GM18951 (cell line): ENCODE data around the gene FFAR3.
"Not testable (repeated sequence)": the region's sequence is repeated elsewhere in the genome, so short reads cannot be mapped to it uniquely, and the experiment has no call there.

Source experiments
- POLR2A ChIP-seq: IDR thresholded peaks from 4 replicates; pipeline ENCODE4 v1.6.1; 2011; ENCODE audit warnings: mild to moderate bottlenecking; ENCODE audit not compliant: insufficient read length, insufficient read depth; ENCODE audit errors: extremely low read depth
- in situ Hi-C: fragments of 300-500 bp; cut with MboI; formaldehyde crosslinking; loops from one replicate; pipeline ENCODE4 v1.12.0; 2022; ENCODE audit warnings: low sequenced_read_pairs, mixed read lengths, inconsistent platforms; ENCODE audit not compliant: unreplicated experiment

The FFAR3 gene

GRCh38 chr19:35399231-35399630, 41.0 kb downstream of the FFAR3 start:
- in situ Hi-C loops = no loop called here

DNA sequence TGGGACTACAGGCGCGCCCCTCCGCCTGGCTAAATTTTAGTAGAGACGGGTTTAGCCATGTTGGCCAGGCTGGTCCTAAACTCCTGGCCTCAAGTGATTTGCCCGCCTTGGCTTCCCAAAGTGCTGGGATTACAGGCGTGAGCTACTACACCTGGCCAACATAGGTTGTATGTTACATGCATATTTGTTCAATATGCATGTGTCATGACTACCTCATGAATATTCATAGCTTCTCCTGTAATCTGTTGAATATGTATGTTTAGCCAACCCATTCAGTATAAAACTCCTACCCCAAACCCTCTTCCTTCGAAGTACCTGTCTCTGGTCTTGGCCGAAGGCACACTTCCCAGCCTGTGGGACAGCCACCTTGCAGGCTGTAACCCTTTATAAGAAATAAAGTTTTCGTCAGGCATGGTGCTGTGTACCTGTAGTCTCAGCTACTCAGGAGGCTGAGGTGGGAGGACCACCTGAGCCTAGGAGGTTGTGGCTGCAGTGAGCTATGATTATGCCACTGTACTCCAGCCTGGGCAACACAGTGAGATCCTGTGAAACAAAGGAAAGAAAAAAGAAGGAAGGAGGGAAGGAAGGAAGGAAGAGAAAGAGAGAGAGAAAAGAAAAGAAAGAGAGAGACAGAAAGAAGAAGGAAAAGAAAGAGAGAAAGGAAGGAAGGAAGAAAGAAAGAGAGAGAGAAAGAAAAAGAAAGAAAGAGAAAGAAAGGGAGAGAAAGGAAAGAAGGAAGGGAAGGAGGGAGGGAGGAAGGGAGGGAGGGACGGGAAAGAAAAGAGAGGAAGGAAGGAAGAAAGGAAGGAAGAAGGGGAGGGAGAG, 41.9 kb downstream of the FFAR3 start:
- in situ Hi-C loops = no loop called here
- TF ChIP-seq POLR2A = no peak

More at GRCh38 chr19:35399231-35399630, 41.0 kb downstream of the FFAR3 start:
- no peak for TF ChIP-seq POLR2A

- in situ Hi-C loops = no loop called here
- no peak for TF ChIP-seq POLR2A
Observed at GRCh38 chr19:35400773-35401100, 42.5 kb downstream of the FFAR3 start.

GRCh38 chr19:35401416-35401815, 43.2 kb downstream of the FFAR3 start:
- in situ Hi-C loops = not testable (repeated sequence)

- in situ Hi-C loops = no loop called here
Observed at GRCh38 chr19:35403116-35403760, 45.0 kb downstream of the FFAR3 start.

GRCh38 chr19:35404879-35405622, 46.8 kb downstream of the FFAR3 start:
- in situ Hi-C loops = no loop called here
- no peak for TF ChIP-seq POLR2A

More at GRCh38 chr19:35403116-35403760, 45.0 kb downstream of the FFAR3 start:
- TF ChIP-seq POLR2A = no peak

DNA sequence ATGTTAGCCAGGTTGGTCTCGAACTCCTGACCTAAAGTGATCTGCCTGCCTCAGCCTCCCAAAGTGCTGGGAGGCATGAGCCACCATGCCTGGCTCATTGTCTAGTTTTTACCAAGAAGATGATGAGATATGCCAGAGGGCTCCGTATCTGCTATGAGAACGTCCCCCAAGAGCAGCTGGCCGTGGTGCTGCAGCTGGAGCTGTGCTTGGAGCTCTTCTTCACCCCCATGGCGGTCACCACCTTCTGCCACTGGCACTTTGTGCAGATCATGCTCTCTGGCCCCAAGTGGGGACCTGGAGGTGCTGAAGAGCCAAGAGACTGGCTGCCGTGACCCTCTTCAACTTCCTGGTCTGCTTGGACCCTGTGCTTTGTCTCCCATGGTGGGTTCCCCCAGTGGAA, 49.4 kb downstream of the FFAR3 start:
- TF ChIP-seq POLR2A = no peak
- in situ Hi-C loops = no loop called here

DNA sequence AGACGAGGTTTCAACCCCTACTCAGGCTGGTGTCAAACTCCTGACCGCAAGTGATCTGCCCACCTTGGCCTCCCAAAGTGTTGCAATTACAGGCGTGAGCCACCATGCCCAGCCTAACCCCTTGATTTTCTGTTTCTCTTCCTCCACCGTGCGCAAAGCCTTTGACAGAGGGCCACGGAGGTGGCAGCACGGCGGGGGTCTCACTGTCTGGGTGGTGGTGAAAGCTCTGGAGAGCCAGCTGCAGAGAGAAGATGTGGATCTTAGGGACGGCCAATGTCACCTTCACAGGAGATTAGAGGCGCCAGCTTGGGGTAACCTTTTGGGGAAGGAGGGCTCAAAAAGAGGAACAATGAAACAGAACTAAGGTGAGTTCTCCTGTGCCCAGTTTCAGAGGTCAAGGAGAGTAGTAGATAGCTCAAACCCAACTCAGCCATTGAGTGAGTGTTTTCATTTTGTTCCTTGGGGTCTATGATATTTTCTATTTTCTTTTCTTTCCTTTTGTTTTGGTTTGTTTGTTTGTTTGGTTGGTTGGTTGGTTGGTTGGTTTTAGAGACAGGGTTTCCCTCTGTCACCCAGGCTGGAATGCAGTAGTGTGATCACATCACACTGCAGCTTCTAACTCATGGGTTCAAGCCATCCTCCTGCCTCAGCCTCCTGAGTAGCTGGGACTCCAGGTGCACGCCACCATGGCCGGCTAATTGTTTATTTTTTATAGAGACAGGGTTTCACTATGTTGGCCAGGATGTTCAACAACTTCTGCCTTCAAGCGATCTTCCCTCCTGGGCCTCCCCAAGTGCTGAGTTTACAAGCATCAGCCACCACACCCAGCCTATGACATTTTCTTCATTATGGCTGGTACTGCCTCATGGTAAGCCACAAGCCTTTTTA, 50.3 kb downstream of the FFAR3 start:
- no peak for TF ChIP-seq POLR2A
- in situ Hi-C loops = no loop called here

DNA sequence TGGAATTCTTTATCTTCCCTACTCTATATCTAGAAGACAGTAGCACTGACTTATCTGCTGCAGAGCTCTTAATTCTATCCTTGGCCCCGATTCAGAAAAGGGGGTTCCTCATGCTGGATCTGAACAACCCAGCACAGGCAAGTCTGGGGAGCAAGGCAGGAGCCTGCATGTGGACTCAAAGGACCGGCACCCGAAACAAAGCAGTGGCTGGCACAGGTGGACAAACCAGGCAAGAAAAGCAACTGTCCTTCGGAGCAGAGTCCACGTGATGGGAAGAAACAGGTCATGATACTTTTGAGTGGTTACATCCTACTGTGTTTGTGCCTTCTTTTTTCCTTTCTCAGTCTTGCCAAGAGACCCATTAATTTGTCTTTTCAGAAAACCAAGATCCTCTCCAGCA, 50.9 kb downstream of the FFAR3 start:
- in situ Hi-C loops = no loop called here
- TF ChIP-seq POLR2A = no peak
